ENCODE results near the gene KLC3. TPM values are rescaled to one million over a fixed set of nuclear protein-coding genes. Genes with fewer than 3 reads are reported as not detected.

The KLC3 gene
- total RNA-seq, 2 donors from 2014 or later = 3.4 to 7.0 TPM

DNA sequence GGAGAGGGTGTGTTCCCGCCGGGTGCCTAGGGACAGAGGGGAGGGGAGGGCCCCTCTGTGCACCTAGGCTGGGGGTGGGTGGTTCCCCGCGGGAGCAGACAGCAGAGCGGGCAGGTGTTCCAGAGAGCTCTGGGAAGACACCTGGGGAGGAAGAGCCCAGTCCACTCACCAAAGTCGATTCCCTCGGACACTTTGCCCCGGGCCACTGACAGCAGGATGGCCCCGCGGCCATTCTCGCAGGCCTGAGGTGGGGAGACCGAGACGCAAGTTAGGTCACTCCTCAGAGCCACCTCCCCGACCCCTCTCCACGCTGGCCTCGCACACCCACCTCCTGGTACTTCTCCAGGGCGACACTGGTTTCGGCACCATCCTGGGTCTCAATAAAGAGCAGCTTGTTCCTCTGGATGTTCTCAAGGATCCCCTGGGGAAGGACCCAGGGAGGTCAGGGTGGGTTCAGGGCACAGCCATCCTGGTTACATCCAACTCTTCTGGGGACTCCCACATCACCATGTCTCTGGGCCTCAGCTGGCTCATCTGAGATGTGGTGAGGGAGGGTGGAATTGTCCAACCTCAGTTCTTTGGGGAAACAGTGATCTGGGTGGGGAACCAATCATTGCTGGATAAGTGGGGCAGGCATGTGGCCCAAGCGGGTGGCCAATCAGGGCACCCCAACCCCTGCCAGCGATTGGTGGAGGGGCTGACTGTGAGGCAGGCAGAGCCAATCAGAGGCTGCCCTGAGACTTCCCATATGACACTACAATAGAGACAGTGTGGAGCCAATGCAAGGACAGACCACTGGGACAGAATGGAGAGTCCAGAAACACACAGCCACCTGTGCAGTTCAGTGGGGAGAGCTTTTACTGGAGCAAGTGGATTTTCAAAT lies 12.6 kb downstream of the KLC3 start:
- no peaks in the 10 kb centered on the region for H3K27me3 ChIP-seq (replicated peaks; ENCODE audit: insufficient read depth)
- H3K27ac ChIP-seq = no peak overlapping the region
- no peaks in the 10 kb centered on the region for H3K4me1 ChIP-seq (replicated peaks)
- no peak for DNase-seq (ENCODE audit: low spot score)
- 91% methylated on average over 20 of the region's 20 CpGs for WGBS
- TF ChIP-seq, protein P1, sequence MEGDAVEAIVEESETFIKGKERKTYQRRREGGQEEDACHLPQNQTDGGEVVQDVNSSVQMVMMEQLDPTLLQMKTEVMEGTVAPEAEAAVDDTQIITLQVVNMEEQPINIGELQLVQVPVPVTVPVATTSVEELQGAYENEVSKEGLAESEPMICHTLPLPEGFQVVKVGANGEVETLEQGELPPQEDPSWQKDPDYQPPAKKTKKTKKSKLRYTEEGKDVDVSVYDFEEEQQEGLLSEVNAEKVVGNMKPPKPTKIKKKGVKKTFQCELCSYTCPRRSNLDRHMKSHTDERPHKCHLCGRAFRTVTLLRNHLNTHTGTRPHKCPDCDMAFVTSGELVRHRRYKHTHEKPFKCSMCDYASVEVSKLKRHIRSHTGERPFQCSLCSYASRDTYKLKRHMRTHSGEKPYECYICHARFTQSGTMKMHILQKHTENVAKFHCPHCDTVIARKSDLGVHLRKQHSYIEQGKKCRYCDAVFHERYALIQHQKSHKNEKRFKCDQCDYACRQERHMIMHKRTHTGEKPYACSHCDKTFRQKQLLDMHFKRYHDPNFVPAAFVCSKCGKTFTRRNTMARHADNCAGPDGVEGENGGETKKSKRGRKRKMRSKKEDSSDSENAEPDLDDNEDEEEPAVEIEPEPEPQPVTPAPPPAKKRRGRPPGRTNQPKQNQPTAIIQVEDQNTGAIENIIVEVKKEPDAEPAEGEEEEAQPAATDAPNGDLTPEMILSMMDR (IDR thresholded peaks at IDR 0.05) = no peak
- TF ChIP-seq POLR2AphosphoS5 (IDR thresholded peaks at IDR 0.05) = no peak
- TF ChIP-seq POLR2A (IDR thresholded peaks at IDR 0.05) = no peak
- no peaks in the 10 kb centered on the region for H3K36me3 ChIP-seq
- no peak overlapping the region for H3K4me3 ChIP-seq
- H3K9me3 ChIP-seq = no peaks in the 10 kb centered on the region
- intact Hi-C loops (cut with DNase I) = no loop called here

DNA sequence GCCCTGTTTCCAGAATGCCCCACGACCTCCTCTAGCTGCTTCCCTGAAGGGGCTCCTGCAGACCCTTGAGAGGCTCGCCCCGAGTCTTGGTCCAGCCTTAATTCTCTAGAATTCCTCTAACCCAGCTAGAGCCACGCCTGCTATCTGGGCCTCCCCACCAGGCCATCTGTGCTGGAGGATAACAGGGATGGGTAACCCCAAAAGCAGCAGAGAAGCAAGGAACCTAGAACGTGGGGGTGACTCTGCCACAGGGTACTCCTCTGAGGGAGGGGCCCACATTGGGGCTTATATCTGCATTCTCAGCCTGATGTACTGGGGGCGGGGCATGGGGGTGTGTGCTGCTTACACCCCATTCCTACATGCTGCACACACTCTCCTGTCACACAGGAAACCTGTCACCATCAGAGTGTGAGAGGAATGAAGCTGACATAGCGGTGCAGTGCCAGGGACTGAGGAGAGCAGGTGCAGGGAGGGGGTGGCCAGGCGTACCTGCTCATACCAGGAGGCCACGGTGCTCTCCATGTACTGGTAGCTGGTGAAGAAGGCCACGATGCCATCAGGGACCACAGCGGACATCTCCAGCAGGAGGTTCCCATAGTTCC lies 13.8 kb downstream of the KLC3 start:
- WGBS = 97% methylated on average over 10 of the region's 11 CpGs
- no peaks in the 10 kb centered on the region for H3K36me3 ChIP-seq
- no peaks in the 10 kb centered on the region for H3K27me3 ChIP-seq (replicated peaks; ENCODE audit: insufficient read depth)
- no peaks in the 10 kb centered on the region for H3K9me3 ChIP-seq
- TF ChIP-seq, protein P1 (IDR thresholded peaks at IDR 0.05) = no peak
- TF ChIP-seq POLR2AphosphoS5 (IDR thresholded peaks at IDR 0.05) = no peak
- no peak for TF ChIP-seq POLR2A (IDR thresholded peaks at IDR 0.05)
- H3K4me3 ChIP-seq = no peak overlapping the region
- H3K27ac ChIP-seq = no peak overlapping the region
- intact Hi-C loops (cut with DNase I) = no loop called here
- no peaks in the 10 kb centered on the region for H3K4me1 ChIP-seq (replicated peaks)
- DNase-seq (ENCODE audit: low spot score) = no peak

DNA sequence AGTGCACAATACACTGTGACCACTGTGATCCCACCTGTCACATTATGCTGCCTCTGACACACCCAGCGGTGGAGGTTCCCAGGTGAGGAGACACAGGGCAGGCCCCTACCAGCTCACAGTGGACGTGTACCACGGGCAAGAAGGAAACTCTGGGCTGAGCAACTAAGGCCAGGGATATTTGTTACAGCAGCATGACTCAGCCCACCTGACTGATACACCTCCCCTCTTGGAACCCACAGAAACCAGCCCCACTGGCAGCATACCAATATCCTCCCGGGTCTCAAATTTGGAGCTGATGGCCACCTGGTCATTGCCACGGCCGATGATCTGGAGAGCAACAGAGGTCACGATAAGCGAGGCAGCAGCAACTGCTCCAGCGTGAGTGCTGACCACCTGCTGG lies 14.9 kb downstream of the KLC3 start:
- intact Hi-C loops (cut with DNase I) = no loop called here
- no peak overlapping the region for H3K4me3 ChIP-seq
- H3K4me1 ChIP-seq (replicated peaks) = no peaks in the 10 kb centered on the region
- WGBS = 96% methylated on average over 9 of the region's 9 CpGs
- H3K27me3 ChIP-seq (replicated peaks; ENCODE audit: insufficient read depth) = no peaks in the 10 kb centered on the region
- no peaks in the 10 kb centered on the region for H3K36me3 ChIP-seq
- H3K27ac ChIP-seq = no peak overlapping the region
- no peak for DNase-seq (ENCODE audit: low spot score)
- TF ChIP-seq POLR2AphosphoS5 (IDR thresholded peaks at IDR 0.05) (no peak), POLR2A (IDR thresholded peaks at IDR 0.05) (no peak)
- TF ChIP-seq, protein P1 (IDR thresholded peaks at IDR 0.05) = no peak
- H3K9me3 ChIP-seq = no peaks in the 10 kb centered on the region

DNA sequence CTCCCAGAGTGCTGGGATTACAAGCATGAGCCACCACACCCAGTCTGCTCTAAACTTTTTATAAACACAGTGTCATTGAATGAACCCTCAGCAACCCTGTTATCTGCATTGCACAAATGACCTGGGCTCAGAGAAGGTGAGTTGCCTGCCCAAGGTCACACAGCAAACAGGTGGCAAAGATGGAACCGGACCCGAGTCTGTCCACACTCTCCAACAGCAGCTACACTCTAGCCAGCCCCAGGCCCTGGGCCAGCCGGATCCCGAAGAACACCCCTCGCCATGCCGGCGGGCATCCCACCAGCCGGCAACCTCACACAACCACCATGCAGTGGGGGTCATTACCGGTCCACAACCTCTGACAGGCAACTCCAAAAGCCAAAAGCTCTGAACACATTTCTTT lies 15.4 kb downstream of the KLC3 start:
- 98% methylated on average over 9 of the region's 9 CpGs for WGBS
- H3K27ac ChIP-seq = no peak overlapping the region
- TF ChIP-seq POLR2A (IDR thresholded peaks at IDR 0.05) (no peak), POLR2AphosphoS5 (IDR thresholded peaks at IDR 0.05) (no peak)
- TF ChIP-seq, protein P1 (IDR thresholded peaks at IDR 0.05) = no peak
- H3K4me3 ChIP-seq = no peak overlapping the region
- H3K36me3 ChIP-seq = no peaks in the 10 kb centered on the region
- no peaks in the 10 kb centered on the region for H3K4me1 ChIP-seq (replicated peaks)
- no peaks in the 10 kb centered on the region for H3K27me3 ChIP-seq (replicated peaks; ENCODE audit: insufficient read depth)
- intact Hi-C loops (cut with DNase I) = no loop called here
- H3K9me3 ChIP-seq = no peaks in the 10 kb centered on the region
- DNase-seq (ENCODE audit: low spot score) = no peak
